Endodermal cell (in vitro differentiated cells): ENCODE measurements around the gene MAPK1IP1L. TPM values are rescaled to one million over a fixed set of nuclear protein-coding genes. Genes with fewer than 3 reads are reported as not detected.

Experiments used
- DNase-seq: peaks from one replicate; pipeline ENCODE4 v3.0.0-alpha.2; 2017
- H3K27ac ChIP-seq: 2 replicates; pipeline ENCODE4 v1.5.1; 2013; ENCODE audit warnings: mild to moderate bottlenecking, low read depth, low read length, moderate library complexity
- H3K27me3 ChIP-seq: 2 replicates; pipeline ENCODE4 v1.6.1; 2013; ENCODE audit warnings: mild to moderate bottlenecking, low read length, moderate library complexity; ENCODE audit not compliant: insufficient read depth, control insufficient read depth, poor library complexity, severe bottlenecking
- H3K36me3 ChIP-seq: 2 replicates; pipeline ENCODE4 v1.7.0; 2013; ENCODE audit warnings: mild to moderate bottlenecking, low read length, moderate library complexity; ENCODE audit not compliant: control insufficient read depth, insufficient read depth
- H3K4me1 ChIP-seq: one replicate; pipeline ENCODE4 v1.7.0; 2013; ENCODE audit warnings: low read length; ENCODE audit not compliant: control insufficient read depth, insufficient read depth
- H3K4me3 ChIP-seq: 2 replicates; pipeline ENCODE4 v1.5.1; 2013; ENCODE audit warnings: mild to moderate bottlenecking, low read length, moderate library complexity
- H3K9ac ChIP-seq: 2 replicates; pipeline ENCODE4 v1.6.1; 2013; ENCODE audit warnings: mild to moderate bottlenecking, low read length, moderate library complexity; ENCODE audit not compliant: poor library complexity, severe bottlenecking; ENCODE audit errors: extremely low read depth
- H3K9me3 ChIP-seq: 2 replicates; pipeline ENCODE4 v1.6.1; 2013; ENCODE audit warnings: mild to moderate bottlenecking, low read length, moderate library complexity; ENCODE audit not compliant: control insufficient read depth
- H3K27ac Mint-ChIP-seq: 2 replicates; pipeline ENCODE4 v1.8.0; 2020; ENCODE audit warnings: mixed read lengths
- H3K27me3 Mint-ChIP-seq: 2 replicates; pipeline ENCODE4 v1.8.0; 2021; ENCODE audit warnings: mild to moderate bottlenecking, mixed read lengths; ENCODE audit not compliant: insufficient read depth
- H3K36me3 Mint-ChIP-seq: 2 replicates; pipeline ENCODE4 v1.8.0; 2020; ENCODE audit warnings: low read depth, mixed read lengths
- H3K4me1 Mint-ChIP-seq: 2 replicates; pipeline ENCODE4 v1.8.0; 2020; ENCODE audit warnings: mixed read lengths
- H3K4me3 Mint-ChIP-seq: 2 replicates; pipeline ENCODE4 v1.8.0; 2020; ENCODE audit warnings: mild to moderate bottlenecking, moderate library complexity, mixed read lengths
- H3K9me3 Mint-ChIP-seq: 2 replicates; pipeline ENCODE4 v1.8.0; 2020; ENCODE audit warnings: mild to moderate bottlenecking, mixed read lengths
- WGBS, 2 experiments: methylation state at CpG; one replicate each; pipeline versions ENCODE4 v1.1.5 to v1.1.7; 2013; ENCODE audit warnings: missing lambda C conversion rate in 2 of 2, mixed read lengths in 1 of 2; ENCODE audit not compliant: insufficient coverage in 1 of 2, insufficient read length in 1 of 2; 5-methylcytosine and 5-hydroxymethylcytosine counted together
- total RNA-seq, 2 donors: library from RNA; stranded (reverse); fragmentation: NEBNext Ultra II Directional in 1 of 2; extraction: Animal tissue kit (Norgen Biotek cat#: 25700) in 1 of 2; gene quantifications; 2 replicates in 1 of 2; 3 replicates in 1 of 2; pipeline ENCODE4 v1.2.1, GENCODE V29; 2021
- TF ChIP-seq, protein P1 (sequence below): fragments of 200-600 bp; sonication (generic); conservative IDR thresholded peaks from 2 replicates; pipeline ENCODE4 v1.5.0; 2021; ENCODE audit warnings: antibody characterized with exemption, mild to moderate bottlenecking

The MAPK1IP1L gene
- total RNA-seq, 2 donors from 2014 or later = 122 to 153 TPM

GRCh38 chr14:55117803-55118441 is 66.5 kb downstream of the MAPK1IP1L start:
- Mint-ChIP-seq H3K4me3 (no peak overlapping the region), H3K27ac (no peak overlapping the region), H3K9me3 (no peaks in the 10 kb centered on the region), H3K27me3 (peaks cover 6% of the 10 kb centered on the region), H3K36me3 (no peaks in the 10 kb centered on the region), H3K4me1 (peaks cover 44% of the 10 kb centered on the region)
- Histone ChIP-seq H3K4me1 (peaks cover 21% of the 10 kb centered on the region), H3K4me3 (no peak overlapping the region), H3K27me3 (no peaks in the 10 kb centered on the region), H3K9me3 (no peaks in the 10 kb centered on the region), H3K9ac (no peak overlapping the region), H3K27ac (no peak overlapping the region), H3K36me3 (no peaks in the 10 kb centered on the region)
- DNase-seq = no peak
- TF ChIP-seq, protein P1, sequence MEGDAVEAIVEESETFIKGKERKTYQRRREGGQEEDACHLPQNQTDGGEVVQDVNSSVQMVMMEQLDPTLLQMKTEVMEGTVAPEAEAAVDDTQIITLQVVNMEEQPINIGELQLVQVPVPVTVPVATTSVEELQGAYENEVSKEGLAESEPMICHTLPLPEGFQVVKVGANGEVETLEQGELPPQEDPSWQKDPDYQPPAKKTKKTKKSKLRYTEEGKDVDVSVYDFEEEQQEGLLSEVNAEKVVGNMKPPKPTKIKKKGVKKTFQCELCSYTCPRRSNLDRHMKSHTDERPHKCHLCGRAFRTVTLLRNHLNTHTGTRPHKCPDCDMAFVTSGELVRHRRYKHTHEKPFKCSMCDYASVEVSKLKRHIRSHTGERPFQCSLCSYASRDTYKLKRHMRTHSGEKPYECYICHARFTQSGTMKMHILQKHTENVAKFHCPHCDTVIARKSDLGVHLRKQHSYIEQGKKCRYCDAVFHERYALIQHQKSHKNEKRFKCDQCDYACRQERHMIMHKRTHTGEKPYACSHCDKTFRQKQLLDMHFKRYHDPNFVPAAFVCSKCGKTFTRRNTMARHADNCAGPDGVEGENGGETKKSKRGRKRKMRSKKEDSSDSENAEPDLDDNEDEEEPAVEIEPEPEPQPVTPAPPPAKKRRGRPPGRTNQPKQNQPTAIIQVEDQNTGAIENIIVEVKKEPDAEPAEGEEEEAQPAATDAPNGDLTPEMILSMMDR = no peak
- 95 to 97% methylated on average over 6 to 7 of the region's 7 CpGs for WGBS, 2 experiments

- Mint-ChIP-seq H3K4me1 (peaks cover 44% of the 10 kb centered on the region), H3K9me3 (no peaks in the 10 kb centered on the region)
- WGBS, 2 experiments = 92 to 100% methylated on average over 2 to 3 of the region's 3 CpGs
These were observed 67.3 kb downstream of the MAPK1IP1L start for GRCh38 chr14:55118761-55119160.

More at GRCh38 chr14:55118761-55119160, 67.3 kb downstream of the MAPK1IP1L start:
- no peaks in the 10 kb centered on the region for H3K9me3 ChIP-seq
- H3K27me3 ChIP-seq = no peaks in the 10 kb centered on the region
- Mint-ChIP-seq H3K27ac (no peak overlapping the region), H3K36me3 (no peaks in the 10 kb centered on the region), H3K4me3 (no peak overlapping the region), H3K27me3 (peaks cover 6% of the 10 kb centered on the region)
- no peak overlapping the region for H3K4me3 ChIP-seq
- no peaks in the 10 kb centered on the region for H3K36me3 ChIP-seq
- no peak overlapping the region for H3K9ac ChIP-seq
- TF ChIP-seq, protein P1 = no peak
- peaks cover 21% of the 10 kb centered on the region for H3K4me1 ChIP-seq
- DNase-seq = no peak
- H3K27ac ChIP-seq = no peak overlapping the region

Other genes with a start within 250 kb of the MAPK1IP1L start
- 10 to 100 TPM; 18.3 to 18.7 TPM for gene GCH1, start 148.8 kb upstream of the MAPK1IP1L start, total RNA-seq
- 10 to 100 TPM; 63.4 to 99.3 TPM for gene WDHD1, start 24.5 kb upstream of the MAPK1IP1L start, total RNA-seq
- gene SOCS4, start 24.4 kb upstream of the MAPK1IP1L start, total RNA-seq = 10 to 100 TPM; 28.0 to 32.0 TPM
- 1 to 10 TPM; 1.0 to 2.0 TPM for gene LGALS3, start 77.6 kb downstream of the MAPK1IP1L start, total RNA-seq
- gene DLGAP5, start 139.9 kb downstream of the MAPK1IP1L start, total RNA-seq = 100 to 1,000 TPM in 1 of 2 donors, 10 to 100 TPM in 1; 71.1 to 112 TPM
- gene FBXO34, start 219.8 kb downstream of the MAPK1IP1L start, total RNA-seq = 10 to 100 TPM; 44.1 to 51.6 TPM